Measurements from ENCODE around the gene CHPT1.
"Not testable (repeated sequence)": the region's sequence is repeated elsewhere in the genome, so short reads cannot be mapped to it uniquely, and the experiment has no call there.

CHPT1 gene

DNA sequence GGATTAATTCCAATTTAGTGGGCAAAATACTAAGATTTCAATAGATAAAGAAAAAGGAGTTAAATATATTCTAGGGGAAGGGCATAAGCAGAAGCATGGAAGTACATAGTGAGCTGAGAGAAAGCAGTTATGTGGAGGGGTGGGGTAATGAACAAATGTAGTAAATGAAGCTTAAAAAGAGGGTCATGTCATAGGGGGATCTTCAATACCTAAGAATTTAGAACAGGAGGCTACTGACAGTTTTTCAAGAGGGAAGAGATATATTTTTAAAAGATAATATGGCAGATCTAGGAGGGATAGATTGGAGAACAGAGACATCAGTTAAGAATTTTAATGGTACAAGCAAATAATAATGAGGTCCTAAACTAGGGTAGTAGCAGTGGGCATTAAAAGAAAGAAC, 32.4 kb downstream of the CHPT1 start:
- no peak for DNase-seq

DNA sequence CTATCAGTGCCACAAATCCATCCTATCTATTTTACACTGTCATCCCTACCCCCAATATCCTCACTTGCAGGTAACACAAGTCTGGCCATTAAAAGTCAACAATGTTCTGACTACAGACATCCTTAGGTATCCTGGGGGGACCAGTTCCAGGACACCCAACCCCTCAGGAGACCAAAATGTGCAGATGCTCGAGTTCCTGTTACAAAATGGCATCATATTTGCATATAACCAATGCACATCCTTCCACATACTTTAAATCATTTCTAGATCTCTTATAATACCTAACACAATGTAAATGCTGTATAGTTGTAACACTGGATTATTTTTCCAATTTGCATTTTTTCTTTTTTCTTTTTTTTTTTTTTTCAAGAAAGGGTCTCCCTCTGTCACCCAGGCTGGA, 34.9 kb downstream of the CHPT1 start:
- no peak for DNase-seq

DNA sequence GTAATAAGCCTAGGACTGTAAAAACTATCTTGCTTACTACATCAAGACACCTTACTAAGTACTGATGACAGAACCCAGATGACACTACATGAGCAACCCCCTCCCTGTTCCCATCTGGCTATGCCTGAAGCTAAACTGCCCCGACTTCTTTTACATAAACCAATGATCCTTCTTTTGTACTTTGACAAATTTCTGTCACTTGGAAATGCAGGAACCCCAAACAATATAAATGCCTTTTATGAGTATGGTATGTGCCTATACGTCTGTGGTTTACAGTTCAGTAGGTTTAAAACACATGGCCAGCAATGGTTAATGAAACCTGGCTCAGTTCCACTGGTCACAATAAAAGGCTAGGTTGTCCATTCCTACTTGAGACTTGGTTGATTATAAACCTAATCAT, 35.7 kb downstream of the CHPT1 start:
- no peak for DNase-seq

DNA sequence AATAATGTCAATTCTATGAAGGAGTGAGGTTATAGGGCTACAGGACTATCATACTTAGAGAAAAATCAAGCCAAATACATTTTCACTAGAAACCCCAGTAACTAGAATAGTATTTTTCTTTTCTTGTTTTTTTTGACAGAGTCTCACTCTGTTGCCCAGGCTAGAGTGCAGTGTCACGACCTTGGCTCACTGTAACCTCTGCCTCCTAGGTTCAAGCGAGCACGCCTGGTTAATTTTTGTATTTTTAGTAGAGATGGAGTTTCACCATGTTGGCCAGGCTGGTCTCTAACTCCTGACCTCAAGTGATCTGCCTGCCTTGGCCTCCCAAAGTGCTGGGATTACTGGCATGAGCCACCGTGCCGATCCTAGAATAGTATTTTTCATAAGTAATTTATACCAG, 37.0 kb downstream of the CHPT1 start:
- not testable (repeated sequence) for DNase-seq

DNA sequence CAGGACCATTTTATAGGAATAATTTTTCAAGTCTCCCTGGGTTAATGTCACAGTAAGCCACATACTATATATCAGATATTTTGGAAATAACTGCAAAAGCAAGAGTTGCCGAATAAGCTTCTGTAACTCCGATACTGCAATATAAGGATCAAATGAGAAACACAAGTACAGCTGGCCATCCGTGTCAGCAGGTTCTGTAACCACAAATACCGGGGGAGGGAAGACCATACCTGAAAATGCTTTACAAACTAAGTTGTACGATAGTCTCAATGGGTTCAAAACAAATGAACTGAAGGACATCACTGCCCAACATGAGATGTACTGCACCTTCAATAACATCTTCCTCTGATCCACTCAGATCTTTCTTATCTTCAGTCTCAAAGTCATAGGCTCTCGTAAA, 40.0 kb downstream of the CHPT1 start:
- no peak for DNase-seq

DNA sequence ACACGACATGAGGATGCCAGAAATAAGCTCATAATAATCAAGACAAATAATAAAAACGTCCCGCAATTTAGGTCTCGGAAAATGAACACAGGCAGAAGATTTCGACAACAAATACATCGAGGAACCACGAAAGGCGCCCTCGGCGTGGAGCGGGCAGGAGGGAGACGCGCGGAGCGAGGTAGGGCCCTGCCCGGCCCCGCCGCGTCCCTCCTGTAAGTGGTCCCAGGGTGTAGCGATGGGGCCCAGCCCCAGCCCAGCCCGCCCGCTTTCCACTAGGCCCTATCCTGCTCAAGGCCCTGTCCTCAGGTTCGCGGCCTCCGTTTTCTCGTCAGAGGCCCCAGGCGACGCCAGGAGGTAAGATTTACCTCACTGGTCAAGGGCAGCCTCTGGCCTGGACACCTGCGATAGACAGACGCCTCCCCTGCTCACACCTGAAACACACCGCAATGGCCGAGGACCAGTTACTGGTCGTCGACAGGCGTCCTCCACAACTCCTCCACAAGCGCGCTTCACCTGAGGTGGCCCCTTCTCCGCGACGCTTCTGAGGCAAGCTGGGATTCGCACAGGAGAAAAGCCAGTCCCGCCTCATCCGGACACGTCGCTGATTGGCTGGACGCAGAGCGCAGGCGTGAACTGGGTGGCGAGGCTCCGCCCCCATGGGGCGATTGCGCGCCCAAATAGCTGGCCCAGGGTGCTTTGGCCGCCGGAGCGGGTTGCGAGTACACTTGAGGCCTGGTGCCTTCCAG, 41.7 kb downstream of the CHPT1 start, which contains the start of gene SYCP3:
TSS of gene SYCP3 (minus strand) at position 543 of the 746 bp plus-strand sequence. CDS start 1,527 bp downstream, outside the sequence.
- no peak for DNase-seq

DNA sequence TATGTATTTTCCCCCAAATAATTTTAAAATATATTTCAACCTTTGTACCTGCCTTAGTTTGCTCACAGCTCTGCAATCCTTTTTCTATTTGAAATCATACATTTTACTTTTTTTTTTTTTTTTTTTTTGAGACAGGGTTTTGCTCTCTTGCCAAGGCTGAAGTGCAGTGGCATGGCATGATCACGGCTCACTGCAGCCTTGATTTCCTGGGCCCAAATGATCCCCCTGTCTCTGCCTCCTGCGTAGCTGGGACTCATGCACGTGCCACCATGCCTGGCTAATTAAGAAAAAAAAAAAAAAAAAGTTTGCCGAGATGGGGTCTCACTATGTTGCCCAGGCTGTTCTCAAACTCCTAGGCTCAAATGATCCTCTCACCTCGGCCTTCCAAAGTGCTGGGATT, 43.1 kb downstream of the CHPT1 start:
- no peak for DNase-seq

DNA sequence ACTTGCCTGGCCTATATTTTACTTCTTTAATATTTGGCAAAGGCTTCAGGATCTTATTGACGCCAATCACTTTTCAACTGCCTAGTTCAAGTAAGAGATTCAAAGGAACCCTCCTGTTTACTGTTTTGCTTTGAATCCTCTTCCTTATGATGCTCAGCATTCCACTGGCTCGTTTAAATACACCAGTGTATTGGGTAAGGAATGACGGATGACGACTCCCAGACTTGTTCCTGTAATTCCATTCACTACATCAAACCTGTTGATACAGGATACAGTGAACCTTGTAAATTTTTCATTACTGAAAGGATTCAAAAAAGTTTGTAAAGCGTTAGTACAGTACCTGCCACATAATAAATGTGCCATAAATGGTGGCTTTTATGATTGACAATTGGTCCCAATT, 43.5 kb downstream of the CHPT1 start:
- DNase-seq: no peak

DNA sequence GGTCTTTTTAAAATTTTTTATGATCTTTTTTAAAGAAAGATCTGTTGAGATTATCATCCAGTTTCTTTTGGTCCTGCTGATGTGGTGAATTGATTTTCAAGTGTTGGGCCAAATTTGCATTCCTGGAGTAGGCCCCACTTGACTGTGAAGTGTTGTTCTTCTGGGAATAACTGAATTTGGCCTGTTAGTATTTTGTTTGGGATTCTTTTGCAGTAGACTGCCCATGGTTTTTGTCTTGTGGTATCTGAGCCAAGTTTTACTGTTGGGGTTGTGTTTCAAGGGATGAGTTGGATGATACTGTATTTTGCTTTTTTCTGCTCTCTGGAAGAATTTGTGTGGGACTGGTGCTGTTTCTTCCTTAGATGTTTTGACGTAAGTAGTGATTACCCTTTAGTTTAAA, 45.8 kb downstream of the CHPT1 start:
- DNase-seq: no peak

DNA sequence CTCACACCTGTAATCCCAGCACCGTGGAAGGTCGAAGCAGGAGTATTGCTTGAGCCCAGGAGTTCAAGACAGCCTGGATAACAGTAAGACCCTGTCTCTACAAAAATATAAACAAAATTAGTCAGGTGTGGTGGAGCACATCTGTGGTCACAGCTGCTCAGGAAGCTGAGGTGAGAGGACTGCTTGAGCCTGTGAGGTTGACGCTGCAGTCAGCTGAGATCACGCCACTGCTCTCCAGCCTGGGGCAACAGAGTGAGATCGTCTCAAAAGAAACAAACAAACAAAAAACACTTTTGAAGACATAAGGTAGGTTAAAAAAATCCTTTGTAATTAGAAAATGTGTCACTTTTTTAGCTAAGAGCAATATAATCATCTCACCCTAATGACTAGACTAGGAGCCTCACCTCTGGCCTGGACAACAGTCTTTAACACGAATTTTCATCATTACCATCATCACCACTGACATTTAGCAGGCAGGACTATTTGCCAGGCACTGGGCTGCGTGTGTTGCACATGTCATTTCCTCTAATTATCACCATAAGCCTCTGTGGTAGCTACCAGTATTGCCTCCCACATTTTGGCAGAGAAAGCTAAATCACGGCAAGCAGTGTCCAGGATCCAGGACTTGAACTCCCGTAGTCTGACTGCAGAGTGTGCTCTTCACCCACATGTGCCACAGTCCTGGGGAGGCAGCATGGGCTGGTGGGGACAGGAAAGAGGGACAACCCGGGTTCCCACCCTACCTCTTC, 46.5 kb downstream of the CHPT1 start:
- no peak for DNase-seq

DNA sequence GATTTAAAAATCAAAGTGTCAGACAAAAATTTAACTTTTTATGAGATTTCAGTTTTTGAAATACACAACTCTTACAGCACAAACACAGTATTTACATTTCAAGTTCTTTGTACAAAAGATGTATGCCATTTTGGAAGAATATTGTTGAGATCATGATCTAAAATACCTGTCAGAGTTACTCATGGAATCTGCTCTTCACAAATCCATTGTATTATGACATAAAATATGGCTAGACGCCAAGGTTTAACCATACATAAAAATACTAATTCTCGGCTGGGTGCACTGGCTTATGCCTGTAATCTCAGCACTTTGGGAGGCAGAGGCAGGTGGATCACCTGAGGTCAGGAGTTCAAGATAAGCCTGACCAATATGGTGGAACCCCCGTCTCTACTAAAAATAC, 48.0 kb downstream of the CHPT1 start:
- DNase-seq: no peak

DNA sequence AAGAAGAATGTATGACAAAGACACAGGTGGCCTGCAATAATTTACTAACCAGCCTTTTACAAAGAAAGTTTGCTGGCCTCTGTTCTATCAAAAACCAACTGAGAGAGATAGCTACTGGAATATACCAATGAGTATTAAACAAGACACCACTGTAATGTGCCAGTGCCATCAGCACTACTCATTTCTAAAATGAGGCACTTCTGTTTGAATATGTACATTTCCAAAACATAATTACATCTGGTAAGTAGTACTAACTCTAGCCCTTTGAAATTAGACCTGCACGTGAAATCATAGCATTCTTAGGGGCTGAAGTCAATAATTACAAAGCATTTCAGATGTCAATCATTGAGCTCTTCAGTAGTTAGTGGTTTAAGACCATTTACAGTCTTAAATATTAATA, 48.8 kb downstream of the CHPT1 start:
- DNase-seq: no peak

DNA sequence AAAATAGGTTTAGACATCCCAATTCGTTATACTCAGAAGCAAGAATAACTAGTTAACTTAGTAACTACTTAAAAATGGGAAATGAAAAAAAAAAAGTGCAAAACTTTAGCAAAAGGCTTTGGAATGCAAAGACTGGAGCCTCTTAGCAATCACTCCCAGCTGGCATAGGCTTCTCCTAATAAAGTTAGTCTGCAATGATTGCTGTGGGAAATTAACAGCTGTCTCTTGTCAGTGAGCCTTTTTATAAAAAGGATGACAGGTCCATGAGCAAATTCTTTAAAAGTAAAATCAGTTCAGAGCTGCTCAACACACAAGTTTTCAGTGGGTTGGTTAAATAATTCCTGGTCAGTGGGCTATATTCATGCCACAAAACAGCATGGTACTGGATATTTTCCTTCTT, 49.2 kb downstream of the CHPT1 start:
- DNase-seq: no peak

DNA sequence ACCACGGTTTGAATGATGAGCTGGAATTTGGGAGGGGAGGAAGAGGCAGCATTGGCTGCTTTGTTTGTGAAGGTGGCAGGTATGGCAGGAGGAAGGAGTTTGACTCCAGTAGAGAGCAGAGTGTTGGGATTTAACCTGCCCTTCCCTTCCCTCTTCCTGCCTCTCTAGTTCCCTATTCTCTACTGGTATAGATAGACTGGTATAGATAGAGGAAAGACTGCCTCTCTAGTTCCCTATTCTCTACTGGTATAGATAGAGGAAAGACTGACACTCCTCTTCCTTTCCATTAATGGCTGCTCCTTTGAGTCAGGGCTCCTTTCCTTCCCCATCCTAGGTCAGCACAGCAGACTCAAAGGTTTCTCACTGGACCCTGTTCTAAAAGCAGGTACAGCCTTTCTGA, 50.3 kb downstream of the CHPT1 start:
- DNase-seq: no peak

DNA sequence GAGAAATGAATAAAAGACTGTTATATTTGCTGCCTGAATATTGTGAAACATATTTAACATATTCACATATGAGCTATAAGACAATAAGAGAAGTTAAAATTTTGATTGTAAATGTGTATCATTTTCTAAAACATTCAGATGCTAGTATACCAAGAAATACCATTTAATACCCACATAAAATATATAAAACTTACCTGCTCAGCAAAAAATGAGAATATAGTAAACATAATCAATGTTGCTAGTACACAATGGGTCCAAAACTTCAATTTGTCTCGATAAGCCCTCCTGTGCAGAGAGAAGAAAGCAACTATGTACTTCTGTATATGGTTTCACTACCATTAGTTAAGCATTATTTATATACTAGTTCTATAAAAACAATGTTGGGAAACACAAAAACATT, 51.5 kb downstream of the CHPT1 start:
- DNase-seq: no peak

DNA sequence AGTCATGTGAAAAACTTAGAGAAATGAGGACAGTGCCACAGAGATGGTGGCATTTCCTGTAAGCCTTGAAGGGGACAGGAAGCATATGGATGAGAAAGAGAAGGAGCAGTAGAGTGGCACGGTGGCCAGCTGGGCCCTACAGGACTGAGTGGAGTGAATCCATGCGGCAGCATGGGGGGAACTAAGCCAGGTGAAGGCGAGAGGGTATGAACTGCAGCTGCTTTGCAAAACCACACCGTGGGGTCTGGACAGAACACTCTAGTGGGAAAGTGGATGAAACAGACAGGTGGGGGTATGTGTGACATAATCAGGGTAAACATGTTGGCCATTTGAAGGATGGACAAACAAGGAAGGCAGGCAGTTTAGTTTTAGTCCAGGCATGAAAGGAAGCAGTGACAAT, 52.2 kb downstream of the CHPT1 start:
- DNase-seq: no peak

DNA sequence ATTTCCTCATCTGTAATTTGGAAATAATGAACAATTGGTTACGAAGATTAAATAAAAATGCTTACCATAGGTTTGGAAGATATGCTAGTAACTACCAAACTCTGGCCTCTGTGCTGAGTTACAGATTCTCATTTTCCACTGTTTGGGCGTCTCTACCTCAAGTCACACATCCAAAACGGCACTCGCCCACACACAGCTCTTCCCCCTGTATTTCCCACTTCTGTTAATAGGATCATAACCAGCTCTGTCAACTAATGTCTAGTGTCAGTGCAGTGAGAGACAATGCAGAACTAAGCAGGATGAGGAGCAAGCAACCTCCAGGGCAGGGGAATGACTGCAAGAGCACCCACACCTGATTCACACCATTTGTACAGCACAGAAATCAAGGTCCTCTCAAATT, 52.7 kb downstream of the CHPT1 start:
- DNase-seq: no peak

DNA sequence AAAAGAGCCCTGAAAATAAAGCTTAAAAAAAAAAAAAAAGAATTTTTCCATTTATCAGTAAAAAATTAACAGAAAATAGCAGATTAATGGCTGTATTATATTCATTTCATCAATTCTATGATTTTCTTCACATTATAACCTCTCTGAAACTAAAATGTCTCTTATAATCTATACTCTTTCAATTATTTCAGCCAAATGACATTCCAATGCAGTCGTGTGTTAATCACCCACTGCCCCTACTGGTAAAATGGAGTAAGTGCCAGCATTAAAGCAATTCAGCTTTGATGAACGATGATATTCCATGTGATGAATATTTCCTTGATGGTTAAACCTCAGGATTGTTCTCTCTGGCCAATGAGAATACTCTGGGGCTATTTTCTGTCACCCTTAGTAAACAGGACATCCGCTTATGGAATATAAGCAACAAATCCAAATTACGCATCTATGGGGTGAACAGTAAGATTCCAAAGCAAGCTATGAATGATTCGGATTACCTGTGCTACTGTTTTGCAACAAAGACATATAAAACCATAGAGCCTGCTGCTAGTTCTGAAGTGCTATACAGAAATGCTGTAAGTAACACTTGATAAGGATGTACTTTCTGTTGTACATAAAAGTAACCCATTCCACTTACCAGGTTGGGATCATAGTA, 62.1 kb downstream of the CHPT1 start:
- DNase-seq: peak in 1 of 2 experiments; percentile 12

DNA sequence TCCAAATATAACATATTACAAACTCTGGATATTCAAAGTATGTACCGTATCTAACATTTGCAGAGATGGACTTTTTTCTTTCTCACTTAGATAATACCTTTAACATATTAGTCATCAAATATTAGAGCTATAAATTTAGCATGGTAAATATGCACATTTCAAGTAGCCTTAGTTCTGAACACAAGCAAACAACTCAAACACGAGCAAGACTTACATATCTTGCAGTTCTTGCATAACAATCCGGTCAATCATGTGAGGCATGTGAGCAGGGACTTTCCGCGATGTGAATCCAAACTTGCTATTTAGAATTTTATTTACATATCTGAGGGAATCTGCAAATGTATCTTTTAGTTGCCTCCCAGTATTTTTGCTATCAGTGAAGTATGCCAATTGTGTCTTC, 63.9 kb downstream of the CHPT1 start:
- DNase-seq: no peak

DNA sequence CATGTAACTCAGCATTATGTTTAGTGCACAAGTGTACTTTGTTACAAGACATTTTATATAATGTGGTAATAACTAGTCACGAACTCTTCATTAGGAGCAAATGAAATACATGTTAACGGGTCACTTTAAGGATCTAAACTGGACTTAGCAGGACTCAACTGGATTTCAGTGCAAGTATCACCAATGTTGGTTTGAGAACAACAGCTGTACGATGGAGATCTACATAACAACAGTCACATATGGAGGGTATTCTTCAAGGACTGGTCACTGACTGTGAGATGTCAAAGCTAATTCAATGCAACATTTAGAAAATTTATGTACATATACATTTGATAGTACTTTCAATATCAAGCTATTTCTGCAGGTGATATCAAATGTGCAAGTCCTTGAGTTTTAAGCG, 64.3 kb downstream of the CHPT1 start:
- DNase-seq: no peak

DNA sequence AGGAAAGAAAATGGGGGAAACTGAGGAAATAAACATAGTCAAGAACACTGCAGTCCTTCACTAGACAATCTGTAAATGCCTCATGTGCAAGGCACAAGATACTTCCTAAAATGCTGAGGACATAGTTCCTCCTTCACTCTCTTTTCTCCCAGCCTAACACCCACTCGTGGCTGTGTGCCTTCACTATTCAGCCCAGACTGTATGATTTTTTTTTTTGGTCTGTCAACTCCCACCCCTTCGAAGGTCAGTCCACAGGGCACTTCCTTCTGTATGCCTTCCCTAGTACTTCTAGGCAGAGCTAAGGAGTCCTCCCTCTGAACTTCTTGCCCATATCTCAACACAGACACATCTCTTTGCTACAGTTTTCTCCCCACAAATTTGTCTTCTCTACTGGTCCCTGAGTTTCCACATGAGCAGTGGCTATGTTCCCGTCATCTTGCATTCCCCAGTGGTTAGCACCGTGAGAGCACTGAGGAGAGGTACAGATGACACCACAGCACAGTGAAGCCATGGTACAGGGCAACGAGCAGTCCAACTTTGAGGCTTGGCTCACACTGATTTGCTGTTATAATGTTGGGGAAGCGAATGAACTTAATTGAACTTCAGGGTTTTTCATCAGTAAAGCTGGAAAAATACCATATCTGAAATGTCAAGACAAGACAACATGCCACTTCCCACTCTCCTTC, 65.9 kb downstream of the CHPT1 start:
- no peak for DNase-seq

DNA sequence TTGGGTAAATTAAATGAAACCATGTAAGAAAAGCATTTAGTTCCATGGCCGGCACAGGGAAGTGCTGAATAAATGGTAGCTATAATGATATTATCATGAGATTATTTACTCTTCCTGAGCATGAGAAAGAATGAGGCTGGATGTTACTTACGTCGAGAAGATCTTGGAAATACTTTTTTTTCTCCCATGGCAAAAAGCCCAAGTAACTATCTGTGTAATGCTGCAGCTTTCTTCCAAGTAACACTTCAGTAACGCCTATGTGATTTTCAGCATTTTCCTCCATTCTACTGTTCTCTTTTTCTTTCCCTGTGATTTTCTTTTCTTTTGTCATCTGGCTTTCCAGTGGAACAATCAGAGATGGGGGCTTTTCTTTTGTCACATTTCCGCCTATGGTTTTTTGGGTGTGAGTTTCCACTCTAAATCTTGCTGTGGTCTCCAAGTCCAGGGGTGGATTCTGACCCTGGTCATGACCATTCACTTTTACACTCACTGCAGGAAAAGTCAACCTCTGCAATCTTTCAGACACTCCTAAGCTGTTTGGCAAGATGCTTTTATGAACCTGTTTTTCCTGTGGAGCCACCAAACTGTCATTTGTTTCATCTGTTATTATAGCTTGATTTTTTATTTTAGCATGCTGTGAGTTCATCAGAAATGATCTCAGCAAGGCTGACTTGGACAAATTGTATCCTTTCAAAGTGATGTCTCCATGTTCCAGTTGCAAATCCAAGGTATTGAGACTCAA, 66.8 kb downstream of the CHPT1 start:
- no peak for DNase-seq

DNA sequence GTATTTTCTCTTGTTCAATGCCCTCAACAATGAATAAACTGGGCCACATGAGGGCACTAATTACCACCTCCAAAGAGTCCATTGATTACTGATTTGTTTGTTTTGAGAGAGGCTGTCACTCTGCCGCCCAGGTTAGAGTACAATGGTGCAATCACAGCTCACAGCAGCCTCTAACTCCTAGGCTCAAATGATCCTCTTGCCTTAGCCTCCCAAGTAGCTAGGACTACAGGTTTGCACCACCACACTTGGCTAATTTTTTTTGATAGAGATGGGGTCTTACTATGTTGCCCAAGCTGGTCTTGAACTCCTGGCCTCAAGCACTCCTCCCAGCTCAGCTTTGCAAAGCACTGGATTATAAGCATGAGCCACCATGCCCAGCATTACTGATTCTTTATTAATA, 70.1 kb downstream of the CHPT1 start:
- DNase-seq: no peak
